ENCODE data around the gene ZNF280B.
A peak's percentile ranks its signal among the peaks of the same experiment; 100 is the strongest.

The ZNF280B gene, protein sequence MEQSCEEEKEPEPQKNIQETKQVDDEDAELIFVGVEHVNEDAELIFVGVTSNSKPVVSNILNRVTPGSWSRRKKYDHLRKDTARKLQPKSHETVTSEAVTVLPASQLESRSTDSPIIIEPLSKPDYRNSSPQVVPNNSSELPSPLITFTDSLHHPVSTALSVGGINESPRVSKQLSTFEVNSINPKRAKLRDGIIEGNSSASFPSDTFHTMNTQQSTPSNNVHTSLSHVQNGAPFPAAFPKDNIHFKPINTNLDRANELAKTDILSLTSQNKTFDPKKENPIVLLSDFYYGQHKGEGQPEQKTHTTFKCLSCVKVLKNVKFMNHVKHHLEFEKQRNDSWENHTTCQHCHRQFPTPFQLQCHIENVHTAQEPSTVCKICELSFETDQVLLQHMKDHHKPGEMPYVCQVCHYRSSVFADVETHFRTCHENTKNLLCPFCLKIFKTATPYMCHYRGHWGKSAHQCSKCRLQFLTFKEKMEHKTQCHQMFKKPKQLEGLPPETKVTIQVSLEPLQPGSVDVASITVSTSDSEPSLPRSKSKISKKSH

DNA sequence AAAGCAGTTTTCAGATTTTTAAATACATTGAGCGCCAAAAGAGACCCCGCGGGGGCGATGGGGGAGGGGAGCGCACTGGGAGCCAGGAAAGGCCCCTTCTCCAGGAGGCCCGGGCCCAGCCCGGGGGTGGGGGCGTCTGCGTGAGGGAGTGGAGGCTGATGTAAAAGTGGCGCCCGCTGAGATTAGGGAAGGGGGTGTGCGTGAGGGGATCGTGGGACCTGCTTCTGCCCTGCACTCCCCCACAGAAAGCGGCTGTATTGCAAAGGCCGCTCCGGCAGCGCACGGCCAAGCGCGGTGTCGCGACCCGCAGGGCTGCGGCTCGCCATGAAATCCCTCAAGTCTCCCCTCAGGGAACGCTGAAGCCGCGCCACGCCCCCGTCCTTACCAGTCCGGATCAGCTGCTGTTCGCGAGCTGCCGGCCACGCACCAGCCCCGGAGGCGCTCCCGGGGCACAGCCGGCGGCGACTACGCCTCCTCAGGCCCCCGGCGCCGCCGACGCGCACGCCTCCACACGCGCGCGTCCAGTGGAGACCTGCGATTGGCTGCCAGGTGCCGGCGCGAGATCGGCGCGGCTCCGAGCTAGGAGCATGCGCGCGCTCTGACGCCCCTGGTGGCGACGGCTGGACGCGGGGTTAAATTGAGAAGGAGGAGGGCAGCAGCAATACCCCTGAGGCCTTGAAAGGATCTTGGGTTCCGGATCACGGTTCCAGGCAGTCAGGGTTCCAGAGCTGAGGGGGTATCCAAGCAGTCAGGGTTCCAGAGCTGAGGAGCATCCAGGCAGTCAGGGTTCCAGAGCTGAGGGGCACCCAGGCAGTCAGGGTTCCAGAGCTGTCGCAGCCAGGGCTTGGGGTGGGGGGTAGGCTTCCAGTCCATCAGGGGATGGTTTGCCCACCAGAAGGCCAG lies at the start of gene ZNF280B:
ZNF280B (minus strand) TSS at position 469 of the 903 bp plus-strand sequence. CDS start 19,344 bp downstream, outside the sequence.
- DNase-seq = peak; percentile 87 to 88

DNA sequence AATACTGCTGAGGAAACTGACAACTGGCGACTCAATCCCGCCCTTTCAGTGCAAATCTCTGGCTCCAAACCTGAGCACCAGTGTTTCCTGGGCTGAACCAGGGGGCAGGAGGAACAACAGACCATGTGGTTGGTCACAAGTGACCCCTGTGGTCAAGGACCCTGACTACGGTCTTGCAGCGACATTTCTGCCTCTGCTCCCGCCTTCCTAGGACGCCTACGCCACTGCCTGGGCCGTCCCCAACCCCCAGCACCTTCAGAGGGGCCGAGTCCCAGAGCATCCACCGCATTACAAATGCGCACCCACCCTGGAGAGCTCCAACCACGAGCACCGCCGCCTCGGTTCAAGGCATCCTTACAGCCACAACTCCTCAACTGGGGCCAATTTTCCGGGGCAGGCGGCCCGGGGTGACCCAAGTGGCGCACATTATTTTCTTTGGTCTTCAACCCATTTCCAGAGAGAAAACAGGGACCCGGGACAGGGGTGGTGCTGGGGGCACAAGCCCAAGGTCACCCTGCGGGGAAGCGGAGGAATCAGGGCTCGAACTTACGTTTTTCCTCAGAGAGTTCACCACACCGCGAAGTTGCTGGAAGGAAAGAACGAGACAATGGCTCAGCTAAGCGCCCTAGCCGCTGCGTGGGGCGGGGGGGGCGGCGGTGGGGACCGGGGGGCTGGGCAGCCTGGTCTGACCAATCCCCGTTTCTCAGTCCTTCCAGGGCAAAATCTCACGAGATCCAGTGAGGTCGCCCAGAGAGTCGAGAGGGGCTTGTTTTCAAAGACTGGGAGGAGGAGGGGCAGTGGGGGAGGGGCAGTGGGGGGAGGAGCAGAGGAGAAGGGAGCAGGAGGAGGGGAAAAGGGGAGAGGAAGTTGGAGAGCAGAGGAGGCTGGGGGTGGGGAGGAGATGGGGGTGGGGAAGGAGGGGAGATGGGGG lies 48.7 kb upstream of the ZNF280B start:
- no peak for DNase-seq

DNA sequence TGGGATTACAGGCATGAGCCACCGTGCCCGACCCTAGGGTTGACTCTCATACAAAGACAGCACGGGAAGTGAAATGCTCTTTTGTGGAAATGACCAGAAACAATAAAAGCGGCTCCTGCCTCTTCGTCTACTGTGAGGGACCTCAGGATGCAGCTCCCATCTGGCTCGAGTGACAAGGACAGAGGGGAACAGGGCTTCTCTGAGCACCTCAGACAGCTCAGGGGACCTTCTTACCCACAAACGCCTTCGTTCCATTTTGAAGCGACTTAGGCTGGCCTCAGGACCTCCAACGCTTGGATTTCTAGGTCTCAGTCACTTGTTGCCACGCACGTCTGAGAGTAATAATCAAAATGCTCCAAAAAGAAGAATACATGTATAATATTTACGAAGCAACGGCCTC lies 48.0 kb upstream of the ZNF280B start:
- DNase-seq = no peak

DNA sequence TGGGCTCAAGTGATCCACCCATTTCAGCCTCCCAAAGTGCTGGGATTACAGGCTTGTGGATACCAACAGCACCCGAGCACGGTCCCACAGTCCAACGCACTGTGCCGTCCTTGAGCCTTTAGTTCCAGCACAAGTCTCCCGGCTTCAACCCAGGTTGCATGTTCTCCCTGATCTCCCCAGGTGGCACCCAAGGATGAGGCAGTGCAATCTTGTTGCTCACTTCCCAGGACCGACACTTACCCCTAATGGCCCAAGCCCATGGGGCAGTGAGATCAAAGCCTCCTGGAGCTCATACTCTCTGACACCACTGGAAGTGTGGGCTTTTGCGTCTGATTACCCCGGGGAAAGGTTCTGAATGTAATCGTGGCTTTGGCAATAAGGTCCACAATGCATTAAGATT lies 47.1 kb upstream of the ZNF280B start:
- DNase-seq = no peak

DNA sequence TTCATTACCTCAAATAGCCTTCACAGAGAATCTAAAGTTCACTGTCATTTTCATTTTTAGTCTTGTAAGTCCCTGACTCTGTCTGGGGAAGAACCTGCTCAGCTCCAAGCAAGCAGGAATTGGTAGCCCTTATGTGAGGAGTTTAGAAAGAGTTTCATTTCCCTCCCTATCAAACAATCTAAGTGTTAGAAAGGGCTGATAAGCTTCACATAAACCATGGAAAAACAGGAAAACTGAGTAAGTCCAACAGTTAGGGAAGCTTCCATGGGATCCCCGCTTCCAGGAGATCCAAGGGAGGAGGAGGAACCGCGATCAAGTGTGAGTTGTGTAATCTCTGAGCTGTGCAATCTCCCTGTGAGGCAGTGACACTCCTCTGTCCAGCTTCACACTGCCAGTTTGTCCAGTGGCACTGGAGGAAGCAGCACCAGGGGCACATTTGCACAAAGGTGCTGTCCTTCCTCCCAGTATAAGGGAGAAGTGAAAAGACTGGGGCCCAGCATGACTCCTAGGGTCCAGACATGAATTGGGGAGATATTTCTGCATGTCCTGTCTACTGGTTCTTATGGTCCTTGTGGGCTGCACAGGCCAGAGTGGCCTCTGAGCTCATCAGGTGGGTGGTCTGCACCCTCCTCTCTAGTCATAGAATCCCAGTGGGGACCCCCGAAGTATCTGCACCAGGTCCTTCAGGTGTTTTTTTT lies 46.2 kb upstream of the ZNF280B start:
- DNase-seq = no peak

DNA sequence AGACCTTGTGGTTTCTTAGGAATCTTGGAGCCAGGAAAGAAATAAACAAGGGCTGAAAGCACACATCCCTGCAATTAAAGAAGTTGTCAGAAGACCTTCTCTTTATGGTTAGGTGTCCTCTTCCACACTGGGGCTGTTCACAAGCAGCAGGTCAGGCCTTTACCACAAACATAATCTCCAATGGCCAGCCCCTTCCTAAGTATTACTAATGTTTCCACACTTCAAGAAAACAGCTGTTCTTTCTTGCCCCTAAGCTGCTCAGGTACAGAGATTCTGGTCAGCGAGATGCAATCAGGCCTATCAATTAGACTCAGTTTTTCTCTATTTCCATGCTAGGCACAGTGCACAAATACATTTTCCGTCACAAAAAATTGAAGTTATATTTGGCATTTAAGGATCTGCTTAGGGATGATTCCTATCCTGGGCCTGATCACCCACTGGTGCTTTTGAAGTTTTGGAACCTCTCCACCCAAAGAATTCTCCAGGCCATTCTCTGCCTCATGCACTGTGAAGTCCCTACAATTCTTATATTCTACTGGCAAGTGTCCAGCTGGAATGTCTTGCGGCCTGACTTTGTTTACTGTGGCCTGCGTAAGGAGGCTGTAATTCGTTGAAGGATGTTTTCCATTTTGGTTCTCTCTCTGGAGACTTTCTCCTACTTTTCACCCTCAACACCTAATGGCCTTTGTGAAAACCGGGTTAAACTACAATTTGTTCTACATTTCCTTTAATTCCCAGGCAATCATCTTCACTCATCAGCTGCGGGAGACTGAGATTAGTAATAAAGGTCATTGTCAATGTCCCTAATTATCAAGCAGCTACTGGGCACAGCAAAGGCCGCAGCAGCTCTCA lies 45.4 kb upstream of the ZNF280B start:
- DNase-seq = no peak

DNA sequence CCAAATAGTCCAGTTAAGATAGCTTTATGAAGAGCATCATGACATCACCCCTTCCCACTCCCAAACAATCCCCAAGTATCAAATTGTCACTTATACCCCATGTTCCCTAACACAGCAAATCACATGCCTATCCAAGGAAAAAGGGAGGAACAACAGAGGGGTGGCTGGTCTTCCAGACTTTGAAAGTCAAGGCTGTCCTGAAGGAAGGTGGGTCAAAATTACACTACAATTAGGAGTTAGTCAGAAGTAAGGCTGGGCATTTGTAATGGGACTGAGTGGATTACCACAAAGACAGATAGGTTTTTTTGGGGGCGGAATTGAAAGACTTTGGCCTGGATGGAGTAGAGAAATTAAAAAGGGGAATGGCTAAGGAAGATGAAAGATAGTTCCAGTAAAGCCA lies 44.6 kb upstream of the ZNF280B start:
- no peak for DNase-seq

DNA sequence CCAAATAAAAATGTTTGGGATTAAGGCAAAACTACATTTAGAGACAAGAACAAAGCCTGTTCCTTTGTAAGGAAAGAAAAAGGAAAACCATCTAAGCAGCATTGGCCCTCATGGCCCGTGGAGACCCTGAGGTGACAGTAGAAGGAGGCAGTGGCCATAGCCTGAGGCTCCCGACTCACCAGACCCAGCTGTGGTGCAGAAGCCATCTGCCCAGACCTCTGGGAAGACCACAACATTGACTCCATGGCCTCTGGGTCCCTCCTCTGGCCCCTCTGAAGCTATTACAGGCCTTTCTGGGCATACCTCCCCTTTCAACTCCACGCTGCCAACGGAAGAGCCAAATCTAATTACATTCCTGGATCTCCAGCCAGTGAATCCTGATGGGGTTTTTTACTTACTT lies 44.1 kb upstream of the ZNF280B start:
- DNase-seq = no peak

DNA sequence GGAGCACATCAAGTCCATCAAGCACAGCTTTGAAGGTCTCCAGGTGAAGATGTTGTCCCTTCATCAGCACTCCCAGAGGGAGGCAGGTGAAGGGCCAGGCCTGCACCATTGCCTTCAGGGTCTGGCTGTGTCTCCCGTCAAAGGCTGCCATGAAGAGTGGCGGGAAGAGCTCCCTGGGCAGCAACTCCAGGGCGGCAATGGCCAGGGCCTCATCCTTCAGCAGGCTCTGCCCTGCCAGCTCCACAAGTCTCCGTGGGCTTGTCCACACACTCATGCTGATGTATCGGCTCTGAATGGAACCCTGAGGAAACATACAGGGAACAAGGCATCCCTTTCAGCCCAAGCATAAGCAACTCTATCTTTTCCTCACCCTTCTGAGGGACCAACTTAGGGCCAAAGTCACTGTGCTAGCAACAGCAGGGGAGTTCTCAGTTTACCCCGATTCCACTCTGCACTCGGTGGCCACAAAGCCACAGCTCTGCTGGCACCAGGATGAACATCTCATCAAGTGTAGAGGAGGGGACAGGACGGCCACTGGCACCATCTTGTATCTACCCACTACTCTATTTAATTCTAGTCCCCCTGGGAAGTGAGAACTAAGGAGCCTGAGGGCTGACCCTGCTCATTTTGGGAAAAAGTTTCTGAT lies 42.4 kb upstream of the ZNF280B start:
- no peak for DNase-seq

DNA sequence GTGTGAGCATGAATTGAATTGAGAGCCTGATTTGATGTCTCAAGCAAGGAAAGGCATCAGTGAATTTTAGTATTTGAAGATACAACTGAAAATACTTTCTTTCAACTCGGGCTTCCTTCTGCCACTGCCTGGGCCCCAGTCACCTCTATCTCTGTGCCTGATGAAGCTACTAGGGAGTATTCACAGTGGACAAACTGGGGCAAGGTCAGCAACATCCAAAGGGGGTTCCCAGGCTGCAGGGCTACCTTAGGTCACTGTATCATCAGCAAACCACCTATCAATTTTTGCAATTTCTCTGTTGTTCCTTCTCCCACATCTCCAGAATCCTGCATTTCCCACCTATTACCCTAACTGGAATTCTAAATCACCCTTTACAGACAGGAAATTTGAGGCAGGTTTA lies 40.4 kb upstream of the ZNF280B start:
- no peak for DNase-seq

DNA sequence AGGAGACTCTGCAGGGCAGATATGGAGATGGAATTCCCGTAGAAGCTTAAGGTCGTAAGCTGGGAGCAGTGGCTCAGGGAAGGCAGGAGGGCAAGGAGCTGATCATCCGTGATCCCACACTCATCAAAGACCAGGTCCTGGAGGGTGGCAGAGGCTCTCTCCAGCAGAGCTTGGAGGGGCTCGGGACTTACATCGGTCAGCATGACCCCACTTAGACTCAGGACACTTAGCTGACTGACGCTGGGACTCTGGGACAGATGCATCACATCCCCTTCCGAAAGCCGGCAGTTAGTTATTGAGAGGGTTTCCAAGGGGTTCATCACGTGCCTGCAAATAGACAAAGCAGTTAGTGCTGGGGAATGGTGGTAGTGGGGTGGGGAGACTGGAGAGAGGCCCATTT lies 39.8 kb upstream of the ZNF280B start:
- DNase-seq = no peak

DNA sequence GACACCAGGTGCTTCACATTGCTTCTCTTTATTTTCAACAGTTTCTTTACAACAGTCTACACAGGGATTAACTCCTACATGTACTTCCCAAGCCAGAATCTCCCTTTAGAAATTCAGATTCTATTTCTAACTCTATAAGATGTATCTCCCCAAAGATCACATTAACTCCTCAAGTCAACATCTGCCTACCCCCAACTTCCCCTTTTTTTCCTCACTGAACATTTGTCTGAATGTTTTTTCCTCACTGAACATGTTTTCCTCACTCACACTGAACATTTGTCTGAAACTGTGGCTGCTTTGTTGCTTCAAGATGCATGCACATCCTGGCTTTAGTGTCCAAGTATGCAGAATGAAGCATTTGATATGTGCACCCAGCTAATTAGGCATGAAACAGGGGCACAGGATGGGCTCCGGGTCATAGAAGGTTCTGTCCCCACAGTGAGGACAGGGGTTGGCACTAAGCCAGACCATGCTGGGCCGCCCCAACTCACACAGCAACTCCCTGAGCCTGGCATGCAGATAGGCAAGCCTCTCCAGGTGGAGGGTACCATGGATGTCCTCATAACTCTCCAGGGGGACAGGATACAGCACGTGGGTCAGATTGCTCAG lies 39.3 kb upstream of the ZNF280B start:
- DNase-seq = no peak

DNA sequence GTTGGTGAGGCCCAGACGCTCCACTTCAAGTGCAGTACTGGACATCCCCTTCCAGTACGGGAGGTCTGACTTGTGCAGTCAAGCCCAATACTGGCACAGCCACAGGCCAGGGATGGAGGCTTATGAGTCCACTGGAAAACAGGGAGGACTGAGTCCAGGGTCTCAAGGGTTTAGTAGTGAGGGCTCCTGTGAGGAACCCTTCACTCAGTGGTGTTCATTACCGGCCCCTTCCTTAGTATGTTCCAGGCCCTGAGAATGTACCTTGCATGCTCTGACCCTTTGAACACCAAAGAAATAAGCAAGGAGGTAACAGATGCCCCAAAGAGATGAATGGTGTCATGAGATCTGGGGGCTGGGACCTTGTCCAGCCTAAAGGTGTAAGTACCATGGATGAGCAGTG lies 38.7 kb upstream of the ZNF280B start:
- no peak for DNase-seq

DNA sequence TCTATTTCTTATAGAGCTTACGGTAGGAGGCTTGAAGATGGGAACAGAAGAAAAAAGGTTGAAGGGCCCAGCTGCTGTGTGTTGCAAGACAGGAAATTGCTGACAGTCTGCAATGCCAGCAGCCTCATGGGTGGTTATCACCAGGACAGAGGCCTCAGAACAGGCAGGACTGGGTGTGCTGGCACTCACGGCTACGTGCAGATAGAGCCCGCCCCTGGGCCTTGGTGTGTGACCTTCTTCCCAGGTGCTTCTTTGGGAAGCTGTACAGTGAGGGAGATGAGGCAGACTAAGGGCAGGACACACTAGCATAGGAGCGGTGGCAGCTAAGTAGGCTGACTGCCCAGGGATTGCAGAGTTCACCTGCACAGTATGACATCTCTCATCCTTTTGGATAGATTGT lies 37.9 kb upstream of the ZNF280B start:
- DNase-seq = no peak

DNA sequence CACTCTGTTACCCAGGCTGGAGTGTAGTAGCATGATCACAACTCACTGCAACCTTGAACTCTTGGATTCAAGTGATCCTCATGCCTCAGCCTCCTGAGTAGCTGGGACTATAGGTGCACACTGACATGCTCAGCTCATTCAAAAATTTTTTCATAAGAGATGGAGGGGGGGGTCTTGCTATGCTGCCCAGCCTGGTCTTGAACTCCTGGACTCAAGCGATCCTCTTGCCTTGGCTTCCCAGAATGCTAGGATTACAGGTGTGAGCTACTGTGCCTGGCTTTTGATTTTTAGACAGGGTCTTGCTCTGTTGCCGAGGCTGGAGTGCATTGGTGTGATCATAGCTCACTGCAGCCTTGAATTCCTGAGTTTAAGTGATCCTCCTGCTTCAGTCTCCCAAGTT lies 36.5 kb upstream of the ZNF280B start:
- DNase-seq = no peak

DNA sequence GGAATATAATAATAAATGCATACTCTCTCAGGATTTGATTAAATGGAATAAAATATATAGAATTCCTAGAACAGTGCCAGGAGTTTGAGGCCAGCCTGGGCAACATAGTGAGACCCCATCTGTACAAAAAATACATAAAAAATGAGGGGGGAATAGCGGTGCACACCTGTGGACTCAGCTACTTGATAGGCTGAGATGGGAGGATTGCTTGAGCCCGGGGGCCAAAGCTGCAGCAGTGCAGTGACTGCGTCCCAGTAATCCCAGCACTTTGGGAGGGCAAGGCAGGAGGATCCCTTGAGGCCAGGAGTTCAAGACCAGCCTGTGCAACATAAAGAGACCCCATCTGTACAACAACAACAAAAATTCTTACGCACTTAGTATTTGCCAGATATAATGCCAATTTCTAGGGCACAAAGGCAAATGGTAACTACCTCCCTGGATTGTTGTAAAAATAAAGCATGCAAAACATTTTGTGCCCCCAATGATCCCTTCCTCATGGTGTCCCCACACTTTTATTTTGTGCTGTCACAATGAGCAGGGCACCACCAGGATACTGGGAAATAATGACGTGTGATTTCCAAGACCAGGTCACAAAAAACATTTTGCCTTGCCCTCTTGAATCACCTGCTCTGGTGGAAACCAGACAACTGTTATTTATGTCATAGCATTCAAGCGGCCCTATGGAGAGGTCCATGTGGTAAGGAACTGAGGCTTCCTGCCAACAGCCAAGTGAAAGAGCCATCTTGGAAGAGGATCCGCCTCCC lies 29.9 kb upstream of the ZNF280B start:
- no peak for DNase-seq

DNA sequence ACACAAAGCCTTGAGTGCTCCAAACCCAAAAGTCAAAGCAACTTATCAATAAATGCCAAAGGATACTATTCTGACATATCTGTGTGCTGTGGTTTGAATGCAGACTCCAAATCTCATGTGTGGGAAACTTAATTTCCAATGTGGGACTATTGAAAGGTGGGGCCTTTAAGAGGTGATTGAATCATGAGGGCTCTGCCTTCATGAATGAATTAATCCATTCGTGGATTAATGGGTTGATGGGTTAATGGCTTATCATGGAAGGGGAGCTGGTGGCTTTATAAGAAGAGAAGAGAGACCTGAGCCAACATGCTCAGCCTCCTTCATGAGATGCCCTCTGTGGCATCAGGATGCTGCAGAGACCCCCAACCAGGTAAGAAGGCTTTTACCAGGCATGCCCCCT lies 28.4 kb upstream of the ZNF280B start:
- DNase-seq = no peak

DNA sequence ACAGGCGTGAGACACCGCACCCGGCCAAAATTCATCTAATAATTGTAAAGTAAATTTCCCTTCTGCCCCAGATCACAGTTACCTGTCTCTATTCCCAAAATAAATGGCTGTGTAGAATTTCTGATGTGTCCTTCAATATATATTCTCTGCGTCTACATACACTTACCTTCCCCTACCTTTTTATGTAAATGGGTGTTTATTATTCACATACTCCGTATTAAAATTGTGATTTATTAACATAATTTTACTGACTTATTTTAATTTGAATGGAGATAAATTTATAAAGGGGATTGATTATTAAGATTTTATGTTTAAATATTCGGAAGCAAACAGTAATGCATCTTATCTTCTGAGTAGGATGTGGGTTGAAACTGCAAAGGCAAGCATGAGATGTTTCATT lies 28.0 kb upstream of the ZNF280B start:
- DNase-seq = no peak

DNA sequence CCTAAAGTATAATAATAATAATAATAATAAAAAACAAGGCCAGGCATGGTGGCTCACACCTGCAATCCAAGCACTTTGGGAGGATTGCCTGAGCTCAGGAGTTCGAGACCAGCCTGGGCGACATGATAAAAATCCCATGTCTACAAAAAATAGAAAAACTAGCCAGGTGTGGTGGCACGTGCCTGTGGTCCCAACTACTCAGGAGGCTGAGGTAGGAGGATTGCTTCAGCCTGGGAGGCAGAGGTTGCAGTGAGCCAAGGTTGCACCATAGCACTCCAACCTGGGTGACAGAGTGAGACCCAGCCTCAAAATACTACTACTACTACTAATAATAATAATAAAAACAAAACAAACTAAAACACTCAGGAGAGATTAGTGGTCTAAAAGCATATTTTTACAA lies 27.1 kb upstream of the ZNF280B start:
- DNase-seq = no peak
